ENCODE measurements around the gene SYNGAP1. TPM values are rescaled to one million over a fixed set of nuclear protein-coding genes. Genes with fewer than 3 reads are reported as not detected.
"Not testable (repeated sequence)": the region's sequence is repeated elsewhere in the genome, so short reads cannot be mapped to it uniquely, and the experiment has no call there.

SYNGAP1 gene
- total RNA-seq, 1 donor from 2014 or later = 2.5 TPM

GRCh38 chr6:33459226-33459625 lies 39.4 kb downstream of the SYNGAP1 start:
- ATAC-seq (no peak), DNase-seq (ENCODE audit: low spot score) (no peak)

GRCh38 chr6:33466075-33466735 lies 46.3 kb downstream of the SYNGAP1 start:
- ATAC-seq (no peak), DNase-seq (ENCODE audit: low spot score) (no peak)

DNA sequence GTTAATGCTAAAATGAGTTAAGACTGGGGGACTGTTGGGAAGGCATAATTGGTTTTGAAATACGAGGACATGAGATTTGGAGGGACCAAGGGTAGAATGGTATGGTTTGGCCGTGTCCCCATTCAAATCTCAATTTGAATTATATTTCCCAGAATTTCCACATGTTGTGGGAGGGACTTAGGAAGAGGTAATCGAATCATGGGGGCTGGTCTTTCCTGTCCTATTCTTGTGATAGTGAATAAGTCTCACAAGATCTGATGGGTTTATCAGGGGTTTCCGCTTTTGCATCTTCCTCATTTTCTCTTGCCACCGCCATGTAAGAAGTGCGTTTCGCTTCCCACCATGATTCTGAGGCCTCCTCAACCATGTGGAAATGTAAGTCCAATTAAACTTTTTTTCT lies 47.2 kb downstream of the SYNGAP1 start:
- ATAC-seq = no peak

DNA sequence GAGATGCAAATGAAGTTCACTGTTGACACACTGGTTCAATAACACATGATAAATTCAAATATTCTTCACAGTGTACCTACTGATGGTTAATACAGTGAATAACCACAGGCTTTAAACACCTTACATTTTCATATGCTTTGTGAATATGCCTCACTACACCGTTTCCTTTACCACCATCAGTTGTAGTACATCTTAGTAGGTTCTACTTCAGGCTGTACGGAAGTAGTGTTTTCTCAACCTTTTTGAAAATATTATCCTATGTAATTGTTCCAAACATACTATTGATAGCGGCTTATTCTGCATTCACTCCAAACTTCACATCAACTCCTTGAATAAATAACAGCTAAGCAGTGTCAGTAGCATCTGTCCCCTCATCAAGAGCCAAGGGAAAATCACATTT lies 49.8 kb downstream of the SYNGAP1 start:
- ATAC-seq = no peak

More for the DNA sequence above, 47.2 kb downstream of the SYNGAP1 start:
- no peak for DNase-seq (ENCODE audit: low spot score)

GRCh38 chr6:33477864-33478263 lies 58.0 kb downstream of the SYNGAP1 start:
- no peak for DNase-seq (ENCODE audit: low spot score)
- ATAC-seq = no peak

More for the DNA sequence above, 49.8 kb downstream of the SYNGAP1 start:
- no peak for DNase-seq (ENCODE audit: low spot score)

GRCh38 chr6:33481192-33481591 lies 61.3 kb downstream of the SYNGAP1 start:
- no peak for ATAC-seq
- no peak for DNase-seq (ENCODE audit: low spot score)

DNA sequence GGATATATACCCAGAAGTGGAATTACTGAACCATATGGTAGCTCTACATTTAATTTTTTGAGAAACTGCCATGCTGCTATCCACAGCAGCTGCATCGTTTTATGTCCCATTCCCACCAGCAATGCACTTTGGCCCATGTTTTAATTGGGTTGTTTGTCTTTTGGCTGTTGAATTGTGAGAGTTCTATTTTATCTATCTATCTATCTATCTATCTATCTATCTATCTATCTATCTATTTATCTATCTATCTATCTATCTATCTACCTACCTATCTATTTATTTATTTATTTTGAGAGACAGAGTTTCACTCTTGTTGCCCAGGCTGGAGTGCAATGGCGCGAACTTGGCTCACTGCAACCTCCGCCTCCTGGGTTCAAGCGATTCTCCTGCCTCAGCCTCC lies 62.8 kb downstream of the SYNGAP1 start:
- ATAC-seq; DNase-seq (ENCODE audit: low spot score): not testable (repeated sequence)

DNA sequence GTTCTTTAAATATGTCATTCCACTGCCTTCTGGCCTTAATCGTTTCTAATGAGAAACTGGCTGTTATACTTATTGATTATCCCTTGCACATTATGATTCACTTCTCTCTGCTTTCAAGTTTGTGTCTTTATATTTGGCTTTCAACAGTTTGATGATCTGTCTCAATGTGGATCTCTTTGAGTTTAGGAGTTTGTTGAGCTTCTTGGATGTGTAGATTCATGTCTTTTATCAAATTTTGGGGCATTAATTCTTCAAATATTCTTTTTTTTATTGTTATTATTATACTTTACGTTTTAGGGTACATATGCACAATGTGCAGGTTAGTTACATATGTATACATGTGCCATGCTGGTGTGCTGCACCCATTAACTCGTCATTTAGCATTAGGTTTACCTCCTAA lies 63.8 kb downstream of the SYNGAP1 start:
- DNase-seq (ENCODE audit: low spot score) (no peak), ATAC-seq (no peak)

DNA sequence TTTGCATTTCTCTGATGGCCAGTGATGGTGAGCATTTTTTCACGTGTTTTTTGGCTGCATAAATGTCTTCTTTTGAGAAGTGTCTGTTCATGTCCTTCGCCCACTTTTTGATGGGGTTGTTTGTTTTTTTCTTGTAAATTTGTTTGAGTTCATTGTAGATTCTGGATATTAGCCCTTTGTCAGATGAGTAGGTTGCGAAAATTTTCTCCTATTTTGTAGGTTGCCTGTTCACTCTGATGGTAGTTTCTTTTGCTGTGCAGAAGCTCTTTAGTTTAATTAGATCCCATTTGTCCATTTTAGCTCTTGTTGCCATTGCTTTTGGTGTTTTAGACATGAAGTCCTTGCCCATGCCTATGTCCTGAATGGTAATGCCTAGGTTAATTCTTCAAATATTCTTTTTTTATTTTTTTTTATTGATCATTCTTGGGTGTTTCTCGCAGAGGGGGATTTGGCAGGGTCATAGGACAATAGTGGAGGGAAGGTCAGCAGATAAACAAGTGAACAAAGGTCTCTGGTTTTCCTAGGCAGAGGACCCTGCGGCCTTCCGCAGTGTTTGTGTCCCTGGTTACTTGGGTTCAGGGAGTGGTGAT lies 64.9 kb downstream of the SYNGAP1 start:
- not testable (repeated sequence) for ATAC-seq; DNase-seq (ENCODE audit: low spot score)

- not testable (repeated sequence) for DNase-seq (ENCODE audit: low spot score); ATAC-seq
Measured at GRCh38 chr6:33485680-33486079, 65.8 kb downstream of the SYNGAP1 start.

DNA sequence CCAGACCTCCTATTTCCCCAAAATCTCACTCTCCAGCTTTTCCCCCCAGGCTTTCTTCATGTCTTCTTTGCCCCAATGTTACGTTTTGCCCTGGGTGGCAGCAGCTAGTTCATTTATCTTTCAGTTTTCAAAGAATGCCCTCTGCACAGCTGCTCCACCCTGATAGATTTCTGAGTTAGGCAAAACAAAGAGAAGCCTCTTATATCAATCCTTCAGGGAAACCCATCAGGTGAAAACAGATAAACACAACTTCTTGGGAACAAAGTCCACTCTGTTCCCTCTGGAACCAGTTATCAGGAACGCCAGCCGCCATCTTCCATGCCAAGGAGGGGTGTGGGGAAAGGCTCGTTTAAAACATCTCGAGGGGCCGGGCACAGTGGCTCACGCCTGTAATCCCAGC lies 68.5 kb downstream of the SYNGAP1 start:
- ATAC-seq (no peak), DNase-seq (ENCODE audit: low spot score) (no peak)

- DNase-seq (ENCODE audit: low spot score) = no peak
Measured at GRCh38 chr6:33490198-33490597, 70.3 kb downstream of the SYNGAP1 start.

DNA sequence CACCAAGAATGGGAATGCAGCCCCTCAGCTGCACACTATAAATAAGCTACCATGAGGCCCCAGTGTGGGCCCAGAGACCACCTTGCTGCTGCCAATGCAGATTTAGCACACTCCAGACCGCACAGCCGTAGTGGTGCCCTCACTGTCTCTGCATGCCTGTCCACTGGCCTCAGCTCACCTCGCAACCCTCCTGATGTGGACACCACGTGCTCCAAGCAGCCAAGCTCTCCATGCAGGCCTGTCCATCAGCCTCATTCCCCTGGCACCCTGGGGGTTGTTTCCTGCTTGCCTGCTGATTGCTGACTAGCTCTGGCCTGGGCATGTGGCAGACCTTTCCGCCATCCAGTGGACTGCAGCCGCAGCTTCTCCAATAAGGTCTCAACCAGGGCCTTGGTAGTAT lies 70.8 kb downstream of the SYNGAP1 start:
- ATAC-seq (no peak), DNase-seq (ENCODE audit: low spot score) (no peak)

More at GRCh38 chr6:33490198-33490597, 70.3 kb downstream of the SYNGAP1 start:
- ATAC-seq = no peak

GRCh38 chr6:33492093-33492492 lies 72.2 kb downstream of the SYNGAP1 start:
- no peak for ATAC-seq
- DNase-seq (ENCODE audit: low spot score) = no peak

- ATAC-seq (no peak), DNase-seq (ENCODE audit: low spot score) (no peak)
Measured at GRCh38 chr6:33497157-33497556, 77.3 kb downstream of the SYNGAP1 start.

- no peak for DNase-seq (ENCODE audit: low spot score)
- ATAC-seq = no peak
Measured at GRCh38 chr6:33502486-33502885, 82.6 kb downstream of the SYNGAP1 start.

DNA sequence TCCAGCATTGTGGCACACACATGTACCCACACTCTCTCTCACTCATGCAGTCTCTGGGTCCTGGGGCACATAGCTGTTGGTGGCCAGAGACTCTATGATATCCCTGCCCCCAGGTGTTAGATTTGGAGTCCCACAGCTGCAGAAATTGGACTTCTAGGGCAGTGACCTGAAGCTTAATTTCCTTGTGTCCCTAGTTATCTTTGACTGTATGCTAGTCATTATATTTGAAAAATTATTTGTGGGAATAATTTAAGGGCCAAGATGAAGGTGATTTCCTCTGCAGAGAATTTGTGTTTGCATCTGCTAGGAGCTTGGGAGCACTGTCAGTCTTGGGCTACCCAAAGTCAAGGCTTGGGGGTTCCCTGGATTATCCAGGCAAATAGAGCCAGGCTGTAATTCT lies 84.6 kb downstream of the SYNGAP1 start:
- ATAC-seq (no peak), DNase-seq (ENCODE audit: low spot score) (no peak)

Other genes starting within 250 kb of the SYNGAP1 start
- gene COL11A2, start 227.6 kb upstream of the SYNGAP1 start, total RNA-seq = 0.55 TPM
- gene RXRB, start 219.4 kb upstream of the SYNGAP1 start, total RNA-seq = 23.3 TPM
- 74.8 TPM for gene SLC39A7, start 219.2 kb upstream of the SYNGAP1 start, total RNA-seq
- gene HSD17B8, start 215.4 kb upstream of the SYNGAP1 start, total RNA-seq = 40.3 TPM
- 19.2 TPM for gene RING1, start 211.6 kb upstream of the SYNGAP1 start, total RNA-seq
- gene VPS52, start 148.2 kb upstream of the SYNGAP1 start, total RNA-seq = 30.2 TPM
- 555 TPM for gene RPS18, start 148.0 kb upstream of the SYNGAP1 start, total RNA-seq
- gene B3GALT4, start 142.9 kb upstream of the SYNGAP1 start, total RNA-seq = 1.2 TPM
- gene WDR46, start 130.8 kb upstream of the SYNGAP1 start, total RNA-seq = 17.8 TPM
- 19.2 TPM for gene PFDN6, start 130.5 kb upstream of the SYNGAP1 start, total RNA-seq
- gene RGL2, start 121.1 kb upstream of the SYNGAP1 start, total RNA-seq = 19.7 TPM
- 107 TPM for gene TAPBP, start 106.0 kb upstream of the SYNGAP1 start, total RNA-seq
- 7.7 TPM for gene ZBTB22, start 102.3 kb upstream of the SYNGAP1 start, total RNA-seq
- gene DAXX, start 97.1 kb upstream of the SYNGAP1 start, total RNA-seq = 14.1 TPM
- 0.38 TPM for gene KIFC1, start 28.2 kb upstream of the SYNGAP1 start, total RNA-seq
- 20.7 TPM for gene PHF1, start 9.1 kb upstream of the SYNGAP1 start, total RNA-seq
- 104 TPM for gene CUTA, start 2.0 kb upstream of the SYNGAP1 start, total RNA-seq
- 2.9 TPM for gene ZBTB9, start 34.5 kb downstream of the SYNGAP1 start, total RNA-seq
- 4.8 TPM for gene BAK1, start 160.2 kb downstream of the SYNGAP1 start, total RNA-seq
- 1.3 TPM for gene ITPR3, start 201.3 kb downstream of the SYNGAP1 start, total RNA-seq